Calu3 (cell line): ENCODE measurements around the gene LRRFIP1. TPM values are rescaled to one million over a fixed set of nuclear protein-coding genes. Genes with fewer than 3 reads are reported as not detected.

ENCODE experiments used
- BruUV-seq: library from RNA; stranded (reverse); fragments of 400-500 nt; replicated peaks from 2 replicates; lab custom pipeline; 2021; lab: Mats Ljungman, UMichigan
- CTCF ChIA-PET: fragments of 300-600 bp; sonication (Branson Sonifier 250); formaldehyde crosslinking; loops from one replicate; lab custom pipeline; 2022; ENCODE audit warnings: antibody characterized with exemption; lab: Charles Lee
- DNase-seq: peaks from one replicate; pipeline ENCODE4 v3.0.0; 2022
- H3K27ac Mint-ChIP-seq: one replicate; pipeline ENCODE4 v1.8.0; 2022; ENCODE audit warnings: mixed read lengths; ENCODE audit not compliant: unreplicated experiment
- H3K27me3 Mint-ChIP-seq: one replicate; pipeline ENCODE4 v1.8.0; 2022; ENCODE audit warnings: mixed read lengths; ENCODE audit not compliant: unreplicated experiment
- H3K36me3 Mint-ChIP-seq: one replicate; pipeline ENCODE4 v1.8.0; 2022; ENCODE audit warnings: mild to moderate bottlenecking, moderate library complexity, mixed read lengths; ENCODE audit not compliant: insufficient read depth, unreplicated experiment
- H3K4me1 Mint-ChIP-seq: one replicate; pipeline ENCODE4 v1.8.0; 2022; ENCODE audit warnings: mild to moderate bottlenecking, low read depth, mixed read lengths; ENCODE audit not compliant: unreplicated experiment
- H3K4me3 Mint-ChIP-seq: one replicate; pipeline ENCODE4 v1.8.0; 2022; ENCODE audit warnings: mild to moderate bottlenecking, low read depth, moderate library complexity, mixed read lengths; ENCODE audit not compliant: unreplicated experiment
- H3K9me3 Mint-ChIP-seq: one replicate; pipeline ENCODE4 v1.8.0; 2022; ENCODE audit warnings: low read depth, mixed read lengths; ENCODE audit not compliant: unreplicated experiment
- CTCF ChIP-seq: fragments of 200-600 bp; IDR thresholded peaks from one replicate; pipeline ENCODE4 v1.8.0; 2022; ENCODE audit warnings: antibody characterized with exemption; ENCODE audit not compliant: unreplicated experiment
- intact Hi-C: fragments of 100-400 bp; cut with micrococcal nuclease; formaldehyde crosslinking; loops from one replicate; pipeline ENCODE4 v1.10.0; 2022; ENCODE audit not compliant: unreplicated experiment
- total RNA-seq: library from RNA; stranded (reverse); gene quantifications from 2 replicates; pipeline ENCODE4 v1.2.3, GENCODE V29; 2022

LRRFIP1 gene
- total RNA-seq, 1 experiment from 2014 or later: 161 TPM

GRCh38 chr2:237616373-237616733 is 11.0 kb upstream of the LRRFIP1 start:
- no peak overlapping the region for H3K4me3 Mint-ChIP-seq
- H3K9me3 Mint-ChIP-seq: no peaks in the 10 kb centered on the region
- H3K27me3 Mint-ChIP-seq: peaks cover 31% of the 10 kb centered on the region
- no peak overlapping the region for H3K27ac Mint-ChIP-seq
- CTCF ChIA-PET: no interaction called here
- TF ChIP-seq CTCF: no peak
- H3K4me1 Mint-ChIP-seq: peaks cover 15% of the 10 kb centered on the region
- no peak for DNase-seq
- H3K36me3 Mint-ChIP-seq: no peaks in the 10 kb centered on the region
- intact Hi-C loops: no loop called here
- no TSS peak for BruUV-seq

GRCh38 chr2:237616734-237617586 is 10.4 kb upstream of the LRRFIP1 start:
- intact Hi-C loops: no loop called here
- BruUV-seq: no TSS peak
- Mint-ChIP-seq H3K4me3 (no peak overlapping the region), H3K27me3 (peaks cover 27% of the 10 kb centered on the region), H3K27ac (no peak overlapping the region), H3K4me1 (peaks cover 15% of the 10 kb centered on the region), H3K9me3 (no peaks in the 10 kb centered on the region), H3K36me3 (no peaks in the 10 kb centered on the region)
- DNase-seq: no peak
- CTCF ChIA-PET: no interaction called here
- no peak for TF ChIP-seq CTCF

- no peak overlapping the region for H3K4me3 Mint-ChIP-seq
- CTCF ChIA-PET: no interaction called here
- intact Hi-C loops: no loop called here
- H3K27ac Mint-ChIP-seq: no peak overlapping the region
- TF ChIP-seq CTCF: no peak
- H3K9me3 Mint-ChIP-seq: no peaks in the 10 kb centered on the region
- BruUV-seq: no TSS peak
- H3K27me3 Mint-ChIP-seq: peaks cover 27% of the 10 kb centered on the region
- no peak for DNase-seq
- H3K36me3 Mint-ChIP-seq: no peaks in the 10 kb centered on the region
- H3K4me1 Mint-ChIP-seq: peaks cover 15% of the 10 kb centered on the region
Observed at GRCh38 chr2:237617587-237617982, 9.8 kb upstream of the LRRFIP1 start.

GRCh38 chr2:237618449-237618848 is 8.9 kb upstream of the LRRFIP1 start:
- intact Hi-C loops: no loop called here

More at GRCh38 chr2:237618449-237618848, 8.9 kb upstream of the LRRFIP1 start:
- Mint-ChIP-seq H3K4me1 (peaks cover 15% of the 10 kb centered on the region), H3K36me3 (no peaks in the 10 kb centered on the region), H3K9me3 (no peaks in the 10 kb centered on the region), H3K4me3 (no peak overlapping the region), H3K27ac (no peak overlapping the region), H3K27me3 (peaks cover 34% of the 10 kb centered on the region)
- no TSS peak for BruUV-seq
- no peak for DNase-seq
- TF ChIP-seq CTCF: no peak
- CTCF ChIA-PET: no interaction called here
